ENCODE data around the gene LRRC75B.
"Not testable (repeated sequence)": the region's sequence is repeated elsewhere in the genome, so short reads cannot be mapped to it uniquely, and the experiment has no call there.

Gene LRRC75B

GRCh38 chr22:24602847-24603769, 10.2 kb upstream of the LRRC75B start, which contains the start of gene GGT1:
Gene GGT1 (plus strand): TSS chr22:24603193. CDS start chr22:24611082, 7,889 bp downstream.
- not testable (repeated sequence) for DNase-seq (ENCODE audit: low spot score)

GRCh38 chr22:24602105-24602749, 9.4 kb upstream of the LRRC75B start:
- not testable (repeated sequence) for DNase-seq (ENCODE audit: low spot score)

GRCh38 chr22:24601217-24602104, 8.6 kb upstream of the LRRC75B start:
- no peak for DNase-seq (ENCODE audit: low spot score)

- DNase-seq (ENCODE audit: low spot score), result not testable (repeated sequence)
Observed at GRCh38 chr22:24599958-24600715, 7.3 kb upstream of the LRRC75B start.

GRCh38 chr22:24599514-24599913, 6.6 kb upstream of the LRRC75B start:
- DNase-seq (ENCODE audit: low spot score), result no peak

- not testable (repeated sequence) for DNase-seq (ENCODE audit: low spot score)
Observed at GRCh38 chr22:24597076-24597475, 4.2 kb upstream of the LRRC75B start.

- no peak for DNase-seq (ENCODE audit: low spot score)
Observed at GRCh38 chr22:24595863-24596262, 3.0 kb upstream of the LRRC75B start.

- no peak for DNase-seq (ENCODE audit: low spot score)
Observed at GRCh38 chr22:24595228-24595627, 2.4 kb upstream of the LRRC75B start.

GRCh38 chr22:24594569-24595120, 1.8 kb upstream of the LRRC75B start:
- no peak for DNase-seq (ENCODE audit: low spot score)

GRCh38 chr22:24593836-24594568, 1.1 kb upstream of the LRRC75B start:
- peak; percentile 57 for DNase-seq (ENCODE audit: low spot score)

- DNase-seq (ENCODE audit: low spot score), result not testable (repeated sequence)
Observed at GRCh38 chr22:24593559-24593835, 624 bp upstream of the LRRC75B start.

- DNase-seq (ENCODE audit: low spot score), result peak; percentile 32
Observed at GRCh38 chr22:24592058-24592850, 619 bp downstream of the LRRC75B start.

- DNase-seq (ENCODE audit: low spot score), result no peak
Observed at GRCh38 chr22:24591286-24591830, 1.5 kb downstream of the LRRC75B start.

- DNase-seq (ENCODE audit: low spot score), result no peak
Observed at GRCh38 chr22:24590596-24591173, 2.2 kb downstream of the LRRC75B start.

GRCh38 chr22:24589518-24590030, 3.3 kb downstream of the LRRC75B start:
- no peak for DNase-seq (ENCODE audit: low spot score)

- DNase-seq (ENCODE audit: low spot score), result no peak
Observed at GRCh38 chr22:24588757-24589481, 4.0 kb downstream of the LRRC75B start.

GRCh38 chr22:24588381-24588756, 4.5 kb downstream of the LRRC75B start:
- DNase-seq (ENCODE audit: low spot score), result no peak

- no peak for DNase-seq (ENCODE audit: low spot score)
Observed at GRCh38 chr22:24587948-24588347, 4.9 kb downstream of the LRRC75B start.

Data from HuH-7.5 (cell line).